ENCODE data around the gene COPA.
A peak's percentile ranks its signal among the peaks of the same experiment; 100 is the strongest.
"Not testable (repeated sequence)": the region's sequence is repeated elsewhere in the genome, so short reads cannot be mapped to it uniquely, and the experiment has no call there.

The COPA gene

DNA sequence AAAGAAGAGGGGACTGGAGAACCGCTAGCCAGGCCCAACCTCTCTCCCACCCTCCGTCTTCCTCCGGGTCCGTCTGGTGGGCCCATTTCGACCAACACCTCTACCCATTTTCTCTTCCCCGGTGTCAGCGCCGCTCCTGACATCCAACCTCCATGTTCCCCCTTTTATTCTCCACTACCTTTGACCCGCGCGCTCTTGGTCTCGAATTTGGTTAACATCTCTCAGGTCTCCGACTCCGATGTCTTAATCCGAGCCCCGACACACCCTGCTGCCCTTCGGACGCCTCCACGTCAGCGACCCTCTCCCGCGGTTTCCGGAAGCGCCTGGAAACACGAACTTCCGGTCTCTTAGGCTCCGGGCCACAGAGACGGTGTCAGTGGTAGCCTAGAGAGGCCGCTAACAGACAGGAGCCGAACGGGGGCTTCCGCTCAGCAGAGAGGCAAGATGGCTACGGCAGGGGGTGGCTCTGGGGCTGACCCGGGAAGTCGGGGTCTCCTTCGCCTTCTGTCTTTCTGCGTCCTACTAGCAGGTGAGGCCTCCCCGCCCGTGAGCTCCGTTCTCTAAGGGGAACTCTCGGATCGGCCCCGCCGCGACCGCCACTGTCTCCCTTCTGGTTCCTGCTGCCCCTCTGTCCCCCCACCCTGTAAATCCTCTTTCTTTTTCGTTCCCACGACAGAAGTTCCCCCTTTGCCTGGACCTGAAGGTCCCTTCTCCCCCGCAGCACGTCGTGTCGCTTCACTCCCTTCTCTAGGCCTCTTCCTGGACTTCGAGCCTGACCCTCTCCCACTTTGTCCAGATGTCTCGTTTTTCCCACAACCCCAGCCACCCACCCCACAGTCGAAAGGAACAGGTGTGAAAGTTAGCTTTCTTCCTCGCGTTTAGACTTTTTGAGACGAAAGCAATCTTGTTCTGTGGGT, at the start of gene COPA, which contains the start of gene NCSTN:
Gene COPA, minus strand, starts transcription at position 298 of the 917 bp plus-strand sequence. Its CDS starts 80 bp downstream, at position 218.
Gene NCSTN, plus strand, starts transcription at position 431 of the 917 bp plus-strand sequence. Its CDS starts 14 bp downstream, at position 445.
- Histone ChIP-seq H3K36me3 (ENCODE audit: control insufficient read depth, insufficient read depth, low read length, severe bottlenecking) (peaks cover 53% of the 10 kb centered on the region), H3K4me1 (ENCODE audit: control insufficient read depth, insufficient read depth, low read length) (peaks cover 40% of the 10 kb centered on the region), H3K9ac (ENCODE audit: low read length) (peak within 1 kb of the TSS; percentile 94), H3K4me3 (ENCODE audit: low read length) (peak within 1 kb of the TSS; percentile 99), H3K27me3 (replicated peaks; ENCODE audit: control insufficient read depth, insufficient read depth, low read length) (no peaks in the 10 kb centered on the region), H3K9me3 (ENCODE audit: control insufficient read depth, low read length) (no peaks in the 10 kb centered on the region)
- DNase-seq (ENCODE audit: low read depth), result peak; percentile 99

- not testable (repeated sequence) for H3K4me1 ChIP-seq (ENCODE audit: control insufficient read depth, insufficient read depth, low read length); H3K27me3 ChIP-seq (replicated peaks; ENCODE audit: control insufficient read depth, insufficient read depth, low read length); H3K9ac ChIP-seq (ENCODE audit: low read length); H3K4me3 ChIP-seq (ENCODE audit: low read length); H3K36me3 ChIP-seq (ENCODE audit: control insufficient read depth, insufficient read depth, low read length, severe bottlenecking); DNase-seq (ENCODE audit: low read depth)
- peaks cover 10% of the 10 kb centered on the region for H3K9me3 ChIP-seq (ENCODE audit: control insufficient read depth, low read length)
Measured at GRCh38 chr1:160388406-160388805, 45.4 kb upstream of the COPA start.

GRCh38 chr1:160384812-160385211, 41.8 kb upstream of the COPA start:
- DNase-seq (ENCODE audit: low read depth); H3K4me3 ChIP-seq (ENCODE audit: low read length); H3K9ac ChIP-seq (ENCODE audit: low read length); H3K36me3 ChIP-seq (ENCODE audit: control insufficient read depth, insufficient read depth, low read length, severe bottlenecking); H3K4me1 ChIP-seq (ENCODE audit: control insufficient read depth, insufficient read depth, low read length); H3K27me3 ChIP-seq (replicated peaks; ENCODE audit: control insufficient read depth, insufficient read depth, low read length): not testable (repeated sequence)
- H3K9me3 ChIP-seq (ENCODE audit: control insufficient read depth, low read length), result peaks cover 10% of the 10 kb centered on the region

DNA sequence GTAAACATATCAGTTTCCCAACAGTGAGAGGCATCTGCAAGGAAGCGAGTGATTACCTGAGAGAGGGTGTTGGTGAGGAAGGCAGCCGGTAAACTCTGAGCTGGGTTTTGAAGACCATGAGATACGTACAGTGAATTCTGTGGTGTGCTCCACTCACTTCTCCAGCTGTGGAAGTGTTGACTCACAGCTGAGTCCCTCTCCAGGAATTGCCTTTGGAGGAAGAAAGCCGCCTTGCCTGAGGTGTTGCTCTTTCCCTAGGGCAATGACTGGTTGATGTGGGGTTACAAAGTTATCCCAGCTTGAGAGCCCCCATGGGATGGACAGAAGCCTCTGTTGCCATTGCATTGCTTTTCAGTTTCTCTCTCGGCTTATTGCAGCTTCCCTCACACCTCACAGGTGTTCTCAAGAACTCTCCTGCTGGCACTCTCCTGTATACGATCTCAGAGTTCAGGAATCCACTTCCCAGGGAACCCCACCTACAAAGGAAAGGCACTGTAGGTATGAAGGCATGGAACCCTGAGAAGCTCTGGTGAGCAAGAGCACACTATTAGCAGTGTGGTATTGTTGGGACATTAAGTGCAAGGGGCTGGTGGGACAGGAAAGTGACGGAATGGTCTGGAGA, 34.6 kb upstream of the COPA start:
- Histone ChIP-seq H3K9me3 (ENCODE audit: control insufficient read depth, low read length) (no peaks in the 10 kb centered on the region), H3K27me3 (replicated peaks; ENCODE audit: control insufficient read depth, insufficient read depth, low read length) (peaks cover 18% of the 10 kb centered on the region), H3K9ac (ENCODE audit: low read length) (no peak overlapping the region), H3K4me3 (ENCODE audit: low read length) (no peak overlapping the region), H3K36me3 (ENCODE audit: control insufficient read depth, insufficient read depth, low read length, severe bottlenecking) (no peaks in the 10 kb centered on the region), H3K4me1 (ENCODE audit: control insufficient read depth, insufficient read depth, low read length) (peaks cover 9% of the 10 kb centered on the region)
- DNase-seq (ENCODE audit: low read depth), result peak; percentile 17

GRCh38 chr1:160376525-160377131, 33.6 kb upstream of the COPA start:
- peak; percentile 77 for DNase-seq (ENCODE audit: low read depth)
- H3K4me3 ChIP-seq (ENCODE audit: low read length), result no peak overlapping the region
- no peaks in the 10 kb centered on the region for H3K9me3 ChIP-seq (ENCODE audit: control insufficient read depth, low read length)

DNA sequence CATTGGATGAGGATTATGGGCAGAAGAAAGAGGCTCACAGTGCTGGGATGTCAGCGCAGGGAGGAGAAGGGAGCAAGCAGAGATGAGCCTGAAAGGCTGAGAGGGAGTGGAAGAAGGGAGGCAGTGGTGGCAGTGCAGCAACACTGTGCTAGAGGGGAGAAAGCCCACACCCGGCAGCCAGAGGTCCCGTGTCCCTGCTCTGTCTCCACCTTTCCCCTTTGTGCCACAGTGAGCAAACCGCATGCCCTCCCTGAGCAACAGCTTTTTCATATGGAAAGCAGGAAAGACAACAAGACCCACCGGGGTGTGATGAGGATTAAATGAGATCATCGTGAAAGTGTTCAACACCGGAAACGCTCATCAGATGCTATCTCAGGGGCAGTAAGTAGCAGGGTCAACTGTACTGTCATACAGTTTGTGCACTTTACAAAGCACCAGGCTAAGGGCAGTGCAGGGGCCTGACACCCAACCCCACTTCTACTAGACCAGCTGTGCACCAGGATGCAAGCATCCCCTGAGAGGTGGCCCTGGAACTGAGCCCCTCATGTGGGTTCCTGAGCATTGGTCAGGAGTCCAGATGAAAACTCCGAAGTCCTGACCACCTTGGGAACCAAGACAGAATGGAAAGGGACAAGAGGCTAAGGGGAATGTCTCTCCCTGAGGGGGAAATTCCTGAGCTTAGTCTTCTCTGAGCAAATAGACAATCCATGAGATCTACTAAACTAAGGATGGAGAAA, 32.9 kb upstream of the COPA start:
- Histone ChIP-seq H3K36me3 (ENCODE audit: control insufficient read depth, insufficient read depth, low read length, severe bottlenecking) (no peaks in the 10 kb centered on the region), H3K9ac (ENCODE audit: low read length) (no peak overlapping the region), H3K9me3 (ENCODE audit: control insufficient read depth, low read length) (no peaks in the 10 kb centered on the region), H3K4me3 (ENCODE audit: low read length) (no peak overlapping the region), H3K4me1 (ENCODE audit: control insufficient read depth, insufficient read depth, low read length) (peaks cover 9% of the 10 kb centered on the region), H3K27me3 (replicated peaks; ENCODE audit: control insufficient read depth, insufficient read depth, low read length) (peaks cover 18% of the 10 kb centered on the region)
- no peak for DNase-seq (ENCODE audit: low read depth)

More at GRCh38 chr1:160376525-160377131, 33.6 kb upstream of the COPA start:
- Histone ChIP-seq H3K36me3 (ENCODE audit: control insufficient read depth, insufficient read depth, low read length, severe bottlenecking) (no peaks in the 10 kb centered on the region), H3K9ac (ENCODE audit: low read length) (no peak overlapping the region), H3K4me1 (ENCODE audit: control insufficient read depth, insufficient read depth, low read length) (peaks cover 9% of the 10 kb centered on the region), H3K27me3 (replicated peaks; ENCODE audit: control insufficient read depth, insufficient read depth, low read length) (peaks cover 18% of the 10 kb centered on the region)

DNA sequence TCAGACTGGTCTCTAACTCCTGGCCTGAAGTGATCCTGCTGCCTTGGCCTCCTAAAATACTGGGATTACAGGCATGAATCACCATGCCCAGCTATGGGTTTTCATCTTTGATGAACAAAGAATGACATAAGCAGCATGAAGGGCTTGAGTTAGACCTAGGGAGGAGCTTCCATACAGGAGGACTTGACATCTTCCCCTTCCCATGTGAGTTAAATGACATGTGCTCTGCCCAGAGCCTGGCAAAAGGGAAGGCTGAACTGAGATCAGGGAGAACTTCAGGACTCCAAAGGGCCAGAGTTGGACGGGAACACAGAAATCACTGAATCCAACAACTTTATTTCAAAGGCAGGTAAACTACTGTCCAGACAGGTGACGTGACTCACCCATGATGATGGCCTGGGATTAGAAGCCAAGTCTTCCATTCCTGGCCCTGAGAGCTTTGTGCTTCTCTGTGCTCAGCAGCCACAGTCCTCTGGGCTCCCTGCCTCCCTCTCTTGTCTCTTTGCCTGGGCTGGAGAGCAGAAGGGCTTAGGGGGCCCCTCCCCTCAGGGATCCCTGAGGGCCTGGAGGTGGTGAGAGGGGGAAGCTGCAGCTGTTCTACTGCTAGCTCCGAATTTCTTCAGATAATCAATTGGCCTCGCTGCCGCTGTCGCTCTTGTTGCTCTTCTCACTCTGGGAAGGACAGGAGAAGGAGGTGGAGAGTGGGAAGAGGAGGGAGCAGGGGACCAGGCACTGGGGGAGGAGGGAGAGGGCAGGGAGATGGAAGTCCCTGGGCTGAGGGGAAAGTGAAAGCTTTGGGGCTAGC, 31.5 kb upstream of the COPA start:
- DNase-seq (ENCODE audit: low read depth), result no peak
- peaks cover 8% of the 10 kb centered on the region for H3K27me3 ChIP-seq (replicated peaks; ENCODE audit: control insufficient read depth, insufficient read depth, low read length)
- H3K36me3 ChIP-seq (ENCODE audit: control insufficient read depth, insufficient read depth, low read length, severe bottlenecking), result no peaks in the 10 kb centered on the region
- no peak overlapping the region for H3K4me3 ChIP-seq (ENCODE audit: low read length)
- no peaks in the 10 kb centered on the region for H3K9me3 ChIP-seq (ENCODE audit: control insufficient read depth, low read length)
- no peak overlapping the region for H3K9ac ChIP-seq (ENCODE audit: low read length)
- peaks cover 9% of the 10 kb centered on the region for H3K4me1 ChIP-seq (ENCODE audit: control insufficient read depth, insufficient read depth, low read length)

- DNase-seq (ENCODE audit: low read depth), result peak; percentile 14
- Histone ChIP-seq H3K9me3 (ENCODE audit: control insufficient read depth, low read length) (no peaks in the 10 kb centered on the region), H3K4me3 (ENCODE audit: low read length) (no peak overlapping the region)
Measured at GRCh38 chr1:160373696-160374095, 30.6 kb upstream of the COPA start.

DNA sequence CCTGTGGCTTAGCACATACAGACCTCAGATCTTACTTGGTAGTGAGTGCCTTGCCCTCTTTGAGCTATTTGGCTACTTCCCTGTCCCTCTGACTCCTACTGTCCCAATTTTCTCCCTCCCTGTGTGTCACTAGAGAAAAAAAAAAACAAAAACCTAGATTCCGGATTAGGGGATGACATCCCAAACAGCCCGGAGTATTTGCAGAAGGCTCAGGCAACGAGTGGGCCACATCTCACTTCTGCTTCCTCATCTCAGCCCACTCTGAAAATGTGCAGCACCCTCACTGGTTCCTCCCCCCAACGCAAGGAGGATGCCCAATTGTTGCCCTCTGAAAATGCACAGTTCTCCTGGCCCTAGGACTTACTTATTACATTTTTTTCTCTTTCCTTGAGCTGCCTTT, 28.7 kb upstream of the COPA start:
- Histone ChIP-seq H3K9me3 (ENCODE audit: control insufficient read depth, low read length) (no peaks in the 10 kb centered on the region), H3K4me1 (ENCODE audit: control insufficient read depth, insufficient read depth, low read length) (peaks cover 9% of the 10 kb centered on the region), H3K27me3 (replicated peaks; ENCODE audit: control insufficient read depth, insufficient read depth, low read length) (peaks cover 14% of the 10 kb centered on the region), H3K9ac (ENCODE audit: low read length) (no peak overlapping the region), H3K4me3 (ENCODE audit: low read length) (no peak overlapping the region), H3K36me3 (ENCODE audit: control insufficient read depth, insufficient read depth, low read length, severe bottlenecking) (no peaks in the 10 kb centered on the region)
- no peak for DNase-seq (ENCODE audit: low read depth)

More at GRCh38 chr1:160373696-160374095, 30.6 kb upstream of the COPA start:
- no peak overlapping the region for H3K9ac ChIP-seq (ENCODE audit: low read length)
- H3K27me3 ChIP-seq (replicated peaks; ENCODE audit: control insufficient read depth, insufficient read depth, low read length), result peaks cover under 1% of the 10 kb centered on the region
- H3K36me3 ChIP-seq (ENCODE audit: control insufficient read depth, insufficient read depth, low read length, severe bottlenecking), result no peaks in the 10 kb centered on the region
- peaks cover 9% of the 10 kb centered on the region for H3K4me1 ChIP-seq (ENCODE audit: control insufficient read depth, insufficient read depth, low read length)

GRCh38 chr1:160371346-160371631, 28.2 kb upstream of the COPA start:
- H3K4me1 ChIP-seq (ENCODE audit: control insufficient read depth, insufficient read depth, low read length), result peaks cover 7% of the 10 kb centered on the region
- H3K27me3 ChIP-seq (replicated peaks; ENCODE audit: control insufficient read depth, insufficient read depth, low read length), result peaks cover 14% of the 10 kb centered on the region
- no peak overlapping the region for H3K9ac ChIP-seq (ENCODE audit: low read length)
- no peak overlapping the region for H3K4me3 ChIP-seq (ENCODE audit: low read length)
- no peaks in the 10 kb centered on the region for H3K36me3 ChIP-seq (ENCODE audit: control insufficient read depth, insufficient read depth, low read length, severe bottlenecking)
- no peaks in the 10 kb centered on the region for H3K9me3 ChIP-seq (ENCODE audit: control insufficient read depth, low read length)
- DNase-seq (ENCODE audit: low read depth), result no peak

Measured in adipocyte (in vitro differentiated cells).